Motor neuron (in vitro differentiated cells): Measurements from ENCODE around the gene FAM168A. TPM values are rescaled to one million over a fixed set of nuclear protein-coding genes. Genes with fewer than 3 reads are reported as not detected.

Experiments used
- ATAC-seq, 8 experiments: fragments of 200-7000 bp; cut with Tn5 transposase; replicated peaks in 6 of 8; 2 replicates each; pipeline ENCODE4 v1.8.0; 2021; ENCODE audit warnings: mild to moderate bottlenecking in 8 of 8, moderate library complexity in 8 of 8
- H3K27ac ChIP-seq, 2 donors: fragments of 250-450 bp; sonication (Bioruptor Pico); 2 replicates each; pipeline ENCODE4 v1.9.0; 2021; ENCODE audit warnings: antibody characterized with exemption in 2 of 2, mild to moderate bottlenecking in 2 of 2, moderate library complexity in 1 of 2
- H3K4me1 ChIP-seq, 2 donors: fragments of 250-450 bp; sonication (Bioruptor Pico); replicated peaks in 1 of 2; 2 replicates each; pipeline ENCODE4 v1.6.1; 2021; ENCODE audit warnings: antibody characterized with exemption in 2 of 2, mild to moderate bottlenecking in 2 of 2, moderate library complexity in 1 of 2
- H3K4me3 ChIP-seq, 5 donors: fragments of 250-450 bp; sonication (Bioruptor Pico); 2 replicates each; pipeline ENCODE4 v1.9.0; 2021; ENCODE audit warnings: antibody characterized with exemption in 5 of 5, mild to moderate bottlenecking in 5 of 5, moderate library complexity in 4 of 5
- WGBS, 10 experiments: fragments of 450-650 bp; shearing (Covaris generic); methylation state at CpG; one replicate each; pipeline ENCODE4 v1.0.0; 2022; 5-methylcytosine and 5-hydroxymethylcytosine counted together
- in situ Hi-C, 9 experiments: fragments of 400-800 bp; cut with MboI; loops; one replicate each; pipeline ENCODE4 v1.15.0; 2021; ENCODE audit warnings: low sequenced_read_pairs in 9 of 9, low pct_unique_long_range_greater_than_20kb in 2 of 9; ENCODE audit not compliant: unreplicated experiment in 9 of 9
- total RNA-seq, 8 experiments: library from RNA; unstranded; fragments of 300-600 nt; gene quantifications; 2 replicates each; pipeline versions ENCODE4 v1.2.3 to v1.2.4, GENCODE V29; 2022

The FAM168A gene
- total RNA-seq, 8 experiments from 2014 or later, result 33.2 to 82.3 (median 47.1) TPM

DNA sequence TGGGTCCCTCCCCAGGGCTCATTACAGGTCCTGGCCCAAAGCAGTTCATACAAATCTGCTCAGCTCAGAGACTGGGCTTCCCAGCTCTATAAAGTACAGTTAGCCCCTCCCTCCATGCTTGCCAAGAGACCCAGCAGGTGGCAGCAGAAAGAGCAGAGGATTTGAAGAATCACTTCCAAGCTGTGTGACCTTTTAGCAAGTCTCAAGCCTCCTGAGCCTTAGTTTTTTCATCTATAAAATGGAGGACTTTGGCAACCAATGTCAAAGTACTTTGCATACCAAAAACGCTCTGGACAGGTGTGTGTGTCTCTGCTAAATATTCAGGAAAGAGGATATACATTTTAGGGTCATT is 195.1 kb downstream of the FAM168A start:
- peaks cover 0 to 8% of the 10 kb centered on the region in 2 donors for H3K4me1 ChIP-seq
- in situ Hi-C loops, result loop anchor here in 1 of 9 experiments (5.0 kb wide), 1 partner anchor 259 kb away; no protein-coding TSS in a partner anchor
- ATAC-seq, result peak in 2 of 8 experiments; percentile 6 to 41
- H3K4me3 ChIP-seq, result no peak overlapping the region
- 46 to 80% (median 67%) methylated on average over 1 of the region's 1 CpG; no CpG with 5 or more reads in 3 of the 10 experiments for WGBS, 10 experiments
- no peak overlapping the region for H3K27ac ChIP-seq

DNA sequence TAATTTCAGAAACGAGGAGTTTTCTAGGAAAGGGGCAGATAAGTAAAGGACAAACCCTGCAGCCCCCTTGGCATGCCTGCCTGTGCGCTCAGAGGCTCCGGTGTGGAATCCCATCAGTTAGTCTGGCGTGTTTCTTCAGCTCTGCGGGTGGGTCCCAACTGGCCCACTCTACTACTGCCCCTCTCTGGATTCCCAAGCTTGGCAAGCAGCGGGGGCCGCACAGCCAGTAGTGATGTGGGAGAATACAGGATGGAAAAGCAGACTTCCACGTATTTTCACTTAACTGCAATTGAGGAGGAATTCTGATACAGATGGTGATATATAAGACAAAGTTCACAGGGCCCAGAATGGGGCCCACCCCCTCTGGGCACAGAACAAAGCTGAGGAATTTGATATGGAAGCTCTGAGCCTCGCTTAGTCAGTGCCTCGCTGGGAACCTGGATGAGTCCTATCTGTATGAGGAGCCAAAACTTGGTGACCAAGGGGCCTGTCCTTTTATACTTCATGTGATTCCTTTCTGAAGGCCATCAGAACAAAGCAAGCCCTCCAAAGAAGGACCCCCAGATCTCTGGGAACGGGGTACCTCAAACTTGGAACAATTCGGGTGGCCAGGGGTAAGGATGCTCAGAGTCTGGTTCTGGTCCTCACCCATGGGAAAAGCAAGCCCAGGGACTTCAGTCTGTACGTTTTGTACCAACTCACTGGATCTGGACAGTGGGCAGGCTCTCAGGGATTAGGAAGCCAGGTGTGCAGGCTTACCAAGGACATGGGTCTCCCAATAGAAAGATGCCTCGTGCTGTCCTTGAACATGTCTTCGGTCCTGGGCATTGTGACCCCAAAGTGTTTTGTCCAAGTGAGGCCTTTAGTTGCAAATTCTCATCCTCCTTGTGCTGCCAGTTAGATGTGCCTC is 195.7 kb downstream of the FAM168A start:
- in situ Hi-C loops, result loop anchor here in 1 of 9 experiments (5.0 kb wide), 1 partner anchor 260 kb away; no protein-coding TSS in a partner anchor
- WGBS, 10 experiments, result 72 to 100% (median 92%) methylated on average over 1 to 12 of the region's 15 CpGs; no CpG with 5 or more reads in 2 of the 10 experiments
- Histone ChIP-seq H3K4me3 (no peak overlapping the region), H3K27ac (no peak overlapping the region), H3K4me1 (peaks cover 0 to 8% of the 10 kb centered on the region in 2 donors)
- no peak for ATAC-seq

DNA sequence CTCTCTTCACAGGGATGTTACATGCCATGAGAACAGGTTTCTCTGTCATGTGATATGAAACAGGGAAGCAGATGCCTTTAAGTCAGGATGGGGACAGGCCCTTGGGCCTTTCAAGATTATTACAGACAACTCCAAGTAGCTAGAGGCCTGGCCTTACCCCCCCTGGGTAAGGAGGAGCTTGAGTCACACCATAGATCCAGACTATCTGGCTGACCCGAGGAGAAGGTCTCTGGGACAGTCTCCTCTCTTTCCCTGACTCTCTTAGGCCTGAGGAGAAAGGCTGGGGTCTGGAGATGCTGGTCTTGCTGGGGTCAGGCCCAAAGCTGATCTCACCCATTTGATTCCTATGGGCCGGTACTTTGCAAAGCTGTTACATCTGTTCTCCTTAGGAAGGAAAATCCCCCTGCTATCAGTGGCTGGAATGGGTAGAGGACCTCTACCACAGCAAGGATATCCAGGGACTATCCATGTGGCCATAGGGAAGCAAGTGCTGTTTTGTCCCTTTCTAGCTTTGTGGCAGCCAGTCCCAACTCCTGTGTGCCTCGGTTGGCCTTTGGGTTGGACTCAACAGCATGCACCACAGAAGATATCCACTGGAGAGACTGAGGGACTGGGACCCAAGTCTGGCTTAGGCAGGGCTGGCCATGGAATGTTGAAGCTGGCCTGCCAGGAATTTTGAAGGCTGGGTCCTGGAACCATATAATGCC is 196.5 kb downstream of the FAM168A start:
- Histone ChIP-seq H3K4me3 (no peak overlapping the region), H3K27ac (no peak overlapping the region), H3K4me1 (peaks cover 3 to 8% of the 10 kb centered on the region in 2 donors)
- peak in 1 of 8 experiments; percentile 12 for ATAC-seq
- WGBS, 10 experiments, result 0 to 100% (median 96%) methylated on average over 1 to 2 of the region's 3 CpGs; no CpG with 5 or more reads in 4 of the 10 experiments
- in situ Hi-C loops, result loop anchor here in 1 of 9 experiments (5.0 kb wide), 1 partner anchor 261 kb away; no protein-coding TSS in a partner anchor

DNA sequence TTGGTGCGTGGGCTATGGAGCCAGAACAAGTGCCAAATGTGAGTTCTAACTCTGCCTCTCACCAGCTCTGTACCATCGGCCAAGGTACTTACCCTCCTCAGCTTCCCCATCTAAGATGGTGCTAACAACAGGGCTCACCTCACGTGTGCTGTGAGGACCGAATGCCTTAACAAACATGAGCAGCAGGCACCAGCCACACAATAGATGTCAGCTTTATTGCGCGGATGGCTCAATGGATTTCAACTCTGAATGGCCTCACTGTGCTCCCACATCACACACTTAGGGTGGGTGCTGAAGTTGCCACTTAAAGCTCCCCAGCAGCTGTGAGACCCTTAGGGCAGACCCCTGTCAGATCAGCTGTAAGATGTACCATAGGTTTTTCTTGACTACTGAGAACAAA is 197.6 kb downstream of the FAM168A start:
- in situ Hi-C loops, result loop anchor here in 1 of 9 experiments (5.0 kb wide), 1 partner anchor 262 kb away; no protein-coding TSS in a partner anchor
- no peak overlapping the region for H3K27ac ChIP-seq
- H3K4me1 ChIP-seq, result peaks cover 8 to 9% of the 10 kb centered on the region in 2 donors
- WGBS, 10 experiments, result 56 to 100% (median 100%) methylated on average over 1 to 5 of the region's 6 CpGs; no CpG with 5 or more reads in 3 of the 10 experiments
- no peak overlapping the region for H3K4me3 ChIP-seq
- no peak for ATAC-seq

DNA sequence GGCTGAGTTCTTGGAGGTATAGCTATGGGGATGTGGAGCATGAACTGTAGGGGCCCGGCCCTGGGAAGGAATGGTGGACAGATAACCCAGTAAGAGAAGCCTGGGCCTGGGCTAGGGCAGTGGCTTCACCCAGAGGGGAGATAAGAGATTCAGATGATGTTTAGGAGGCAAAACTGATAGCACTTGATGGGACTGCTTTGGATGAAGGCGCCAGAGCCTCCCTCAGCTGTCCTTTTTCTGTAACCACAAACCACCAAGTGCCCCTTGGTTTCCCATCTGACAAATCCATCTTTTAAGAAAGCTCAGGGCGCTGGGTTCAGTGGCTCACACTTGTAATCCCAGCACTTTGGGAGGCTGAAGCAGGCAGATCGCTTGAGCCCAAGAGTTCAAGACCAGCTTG is 198.3 kb downstream of the FAM168A start:
- in situ Hi-C loops, result loop anchor here in 2 of 9 experiments (5.0 to 25.0 kb wide), 2 partner anchors 263 kb away; no protein-coding TSS in a partner anchor
- no peak overlapping the region for H3K27ac ChIP-seq
- peaks cover 8 to 9% of the 10 kb centered on the region in 2 donors for H3K4me1 ChIP-seq

DNA sequence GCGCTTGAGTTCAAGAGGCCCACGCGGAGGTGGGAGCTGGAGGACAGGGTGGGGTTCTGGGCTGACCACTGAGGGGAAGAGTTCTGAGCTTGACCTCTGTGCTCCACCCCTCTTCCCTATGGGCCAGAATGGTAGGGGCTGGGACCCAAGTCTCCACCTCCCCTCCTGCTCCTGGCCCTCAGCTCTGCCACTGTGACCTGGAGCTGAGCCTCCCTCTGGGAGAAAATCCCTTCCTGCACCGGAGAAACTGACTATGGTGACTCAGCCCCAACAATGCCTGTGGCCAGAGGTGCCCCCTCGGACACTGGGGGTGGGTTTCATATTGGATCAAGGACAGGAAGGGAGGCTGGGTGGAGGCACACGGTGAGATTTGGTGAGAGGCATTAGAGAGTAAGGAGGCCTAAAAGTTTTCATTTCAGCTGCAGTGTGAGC is 198.7 kb downstream of the FAM168A start:
- no peak overlapping the region for H3K27ac ChIP-seq
- peak in 1 of 8 experiments; percentile 23 for ATAC-seq
- in situ Hi-C loops, result loop anchor here in 1 of 9 experiments (25.0 kb wide), 1 partner anchor 263 kb away; no protein-coding TSS in a partner anchor
- no peak overlapping the region for H3K4me3 ChIP-seq
- 56 to 94% (median 81%) methylated on average over 2 to 4 of the region's 6 CpGs; no CpG with 5 or more reads in 4 of the 10 experiments for WGBS, 10 experiments
- peaks cover 8 to 9% of the 10 kb centered on the region in 2 donors for H3K4me1 ChIP-seq

More for the DNA sequence above, 198.3 kb downstream of the FAM168A start:
- ATAC-seq, result no peak
- no peak overlapping the region for H3K4me3 ChIP-seq
- 80 to 100% (median 97%) methylated on average over 1 to 2 of the region's 4 CpGs; no CpG with 5 or more reads in 2 of the 10 experiments for WGBS, 10 experiments

DNA sequence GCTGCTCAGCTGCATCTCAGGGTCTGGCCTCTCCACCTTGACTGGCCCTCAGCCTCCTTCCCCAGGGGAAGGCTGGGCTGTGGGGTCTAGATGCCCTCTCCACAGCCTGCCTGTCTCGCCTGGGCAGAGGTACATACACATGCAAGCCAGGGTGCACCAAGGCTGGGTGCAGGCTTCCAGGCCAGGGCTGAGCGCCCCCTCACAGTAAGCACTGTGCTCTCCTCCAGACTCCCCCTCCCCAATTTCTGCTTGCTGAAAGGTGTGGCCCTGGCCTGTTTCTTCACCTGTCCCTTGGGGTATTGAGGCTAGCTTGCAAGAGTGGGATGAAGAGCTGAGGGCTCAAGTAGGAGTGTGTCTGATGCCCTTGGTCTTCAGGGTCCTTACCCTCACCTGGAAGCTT is 199.2 kb downstream of the FAM168A start:
- ATAC-seq, result peak in 2 of 8 experiments; percentile 5
- Histone ChIP-seq H3K27ac (no peak overlapping the region), H3K4me3 (no peak overlapping the region), H3K4me1 (peaks cover 8 to 9% of the 10 kb centered on the region in 2 donors)
- WGBS, 10 experiments, result no CpG with 5 or more reads among the region's 2 CpGs
- in situ Hi-C loops, result loop anchor here in 1 of 9 experiments (25.0 kb wide), 1 partner anchor 264 kb away; no protein-coding TSS in a partner anchor

DNA sequence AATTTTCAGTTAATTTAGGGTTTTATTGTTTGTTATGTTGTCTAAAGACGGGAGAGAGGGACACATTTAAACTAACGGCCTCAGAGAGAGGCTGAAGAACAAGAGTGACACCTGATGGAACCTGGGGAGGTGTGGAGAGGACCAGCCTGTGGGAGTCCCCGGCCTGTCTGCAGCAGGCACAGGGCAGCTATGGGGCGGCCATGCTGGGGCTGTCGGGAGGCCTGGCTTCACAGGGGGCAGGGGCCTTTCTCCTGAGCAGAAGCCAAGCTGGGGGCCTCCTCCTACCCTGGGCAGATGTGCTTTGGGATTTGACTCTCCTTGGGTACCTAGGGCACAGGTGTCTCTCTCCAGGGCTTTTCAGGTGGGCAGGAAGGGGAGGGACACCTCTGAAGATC is 199.8 kb downstream of the FAM168A start:
- no peak for ATAC-seq
- no peak overlapping the region for H3K27ac ChIP-seq

DNA sequence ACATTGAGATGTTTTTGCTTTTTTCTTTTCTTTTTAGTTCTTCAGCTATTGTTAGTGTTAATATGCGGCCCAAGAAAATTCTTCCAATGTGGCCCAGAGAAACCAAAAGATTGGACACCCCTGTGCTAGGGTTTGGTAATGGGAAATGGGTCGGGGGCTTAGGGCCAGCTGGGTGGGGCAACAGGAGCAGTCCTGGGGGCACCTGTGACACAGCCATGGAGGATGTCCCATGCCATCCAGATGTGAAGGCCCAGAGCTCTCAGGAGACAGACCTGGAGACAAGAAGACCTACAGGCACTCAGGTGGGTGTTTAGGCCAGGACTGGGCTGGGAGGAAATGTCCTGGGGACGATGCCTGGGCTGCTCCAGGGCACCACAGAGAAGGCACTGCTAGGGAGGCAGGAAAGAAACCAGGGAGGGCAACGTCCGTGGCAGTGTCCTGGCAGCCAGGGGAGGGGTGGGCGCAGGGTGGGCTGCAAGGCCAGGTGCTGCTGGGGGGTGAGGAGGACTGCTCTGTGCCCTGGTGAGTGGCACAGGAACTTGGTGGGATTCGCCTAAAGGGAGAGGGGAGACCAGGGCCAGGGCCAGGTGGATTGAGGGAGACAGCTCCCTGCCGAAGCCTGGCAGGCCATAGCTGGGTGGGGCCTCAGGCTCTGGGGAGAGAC is 200.3 kb downstream of the FAM168A start:
- H3K4me1 ChIP-seq, result peaks cover 9 to 11% of the 10 kb centered on the region in 2 donors
- 90 to 100% (median 94%) methylated on average over 1 to 2 of the region's 8 CpGs; no CpG with 5 or more reads in 7 of the 10 experiments for WGBS, 10 experiments
- H3K27ac ChIP-seq, result no peak overlapping the region
- no peak for ATAC-seq
- H3K4me3 ChIP-seq, result no peak overlapping the region
- in situ Hi-C loops, result loop anchor here in 1 of 9 experiments (25.0 kb wide), 1 partner anchor 265 kb away; no protein-coding TSS in a partner anchor

More for the DNA sequence above, 199.8 kb downstream of the FAM168A start:
- no peak overlapping the region for H3K4me3 ChIP-seq
- peaks cover 9 to 11% of the 10 kb centered on the region in 2 donors for H3K4me1 ChIP-seq
- in situ Hi-C loops, result loop anchor here in 1 of 9 experiments (25.0 kb wide), 1 partner anchor 264 kb away; no protein-coding TSS in a partner anchor
- WGBS, 10 experiments, result 24 to 89% (median 80%) methylated on average over 1 to 3 of the region's 5 CpGs; no CpG with 5 or more reads in 5 of the 10 experiments

DNA sequence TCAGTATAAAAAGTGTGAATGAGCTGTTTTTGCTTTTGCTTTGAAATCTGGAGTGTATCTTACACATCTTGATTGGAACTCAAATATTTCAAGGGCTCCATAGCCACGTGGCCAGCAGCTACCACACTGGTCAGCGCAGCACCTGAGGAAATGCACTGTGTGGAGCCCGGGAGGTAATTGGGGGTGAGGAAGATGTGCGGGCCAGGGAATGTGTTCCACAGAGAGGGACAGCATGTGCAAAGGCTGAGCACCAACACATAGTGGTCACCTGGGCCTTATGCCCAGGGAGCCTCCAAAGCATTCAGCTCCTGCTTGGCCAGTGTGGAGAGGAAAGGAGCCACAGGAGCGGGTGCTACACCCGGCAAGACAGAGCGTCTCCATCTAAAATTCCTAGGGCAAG is 200.9 kb downstream of the FAM168A start:
- H3K4me1 ChIP-seq, result peaks cover 9 to 11% of the 10 kb centered on the region in 2 donors
- H3K4me3 ChIP-seq, result no peak overlapping the region
- WGBS, 10 experiments, result 72 to 100% (median 98%) methylated on average over 1 to 5 of the region's 7 CpGs; no CpG with 5 or more reads in 2 of the 10 experiments
- H3K27ac ChIP-seq, result no peak overlapping the region
- no peak for ATAC-seq
- in situ Hi-C loops, result loop anchor here in 1 of 9 experiments (25.0 kb wide), 1 partner anchor 265 kb away; no protein-coding TSS in a partner anchor

DNA sequence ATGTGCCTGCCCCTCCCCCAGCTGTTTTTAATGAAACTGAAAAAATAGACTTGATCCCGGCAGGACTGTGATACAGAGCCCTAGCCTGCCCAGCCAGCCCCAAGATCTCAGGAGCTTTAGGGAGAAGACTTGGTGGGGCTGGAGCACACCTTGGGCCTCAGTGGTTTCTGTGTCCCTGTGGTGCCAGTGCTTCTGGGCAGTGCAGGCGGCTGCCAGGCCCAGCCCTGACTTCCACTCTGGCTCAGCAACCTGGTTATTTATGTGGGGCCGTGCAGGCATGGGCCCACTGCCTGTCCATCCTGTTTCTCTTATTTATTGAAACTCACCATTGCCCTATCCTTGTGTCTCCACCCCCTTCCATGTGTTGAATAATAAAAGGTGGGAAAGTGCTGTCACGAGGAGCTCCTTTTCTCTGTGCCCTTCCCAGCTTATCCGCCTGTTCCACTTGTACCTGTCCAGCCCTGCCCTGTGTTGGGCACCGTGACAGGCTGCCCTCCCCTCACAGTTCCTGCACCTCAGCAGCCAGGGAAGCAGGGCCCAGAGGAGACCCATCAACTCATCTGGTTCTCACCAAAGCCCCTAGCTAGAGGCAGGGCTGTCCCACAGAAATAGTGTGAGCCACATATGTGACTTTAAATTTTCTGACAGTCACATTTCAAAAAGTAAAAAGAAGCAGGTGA is 201.5 kb downstream of the FAM168A start:
- in situ Hi-C loops, result loop anchor here in 1 of 9 experiments (25.0 kb wide), 1 partner anchor 266 kb away; no protein-coding TSS in a partner anchor
- H3K4me3 ChIP-seq, result no peak overlapping the region
- peaks cover 9 to 11% of the 10 kb centered on the region in 2 donors for H3K4me1 ChIP-seq
- 10 to 93% (median 86%) methylated on average over 1 to 4 of the region's 6 CpGs; no CpG with 5 or more reads in 3 of the 10 experiments for WGBS, 10 experiments
- no peak overlapping the region for H3K27ac ChIP-seq
- no peak for ATAC-seq
